Esophagus muscularis mucosa (tissue), 3 donors: ENCODE measurements around the gene GAL.

ENCODE experiments used
- POLR2A ChIP-seq: fragments of 450-650 bp; IDR thresholded peaks from one replicate; pipeline ENCODE4 v1.6.1; 2017; ENCODE audit warnings: antibody characterized with exemption, moderate library complexity, mild to moderate bottlenecking, low read depth
- POLR2AphosphoS5 ChIP-seq, 2 donors: sonication (generic); formaldehyde crosslinking; IDR thresholded peaks; one replicate each; pipeline ENCODE4 v1.6.1; 2017; ENCODE audit warnings: antibody characterized with exemption in 2 of 2
- TF ChIP-seq, protein P1 (sequence below), 3 experiments: fragments of 200-600 bp in 2 of 3; fragments of 450-650 bp in 1 of 3; sonication (generic) in 2 of 3; IDR thresholded peaks; one replicate each; pipeline ENCODE4 v1.5.1; 2017 to 2019; ENCODE audit warnings: antibody characterized with exemption in 3 of 3, mild to moderate bottlenecking in 2 of 3, moderate library complexity in 1 of 3

DNA sequence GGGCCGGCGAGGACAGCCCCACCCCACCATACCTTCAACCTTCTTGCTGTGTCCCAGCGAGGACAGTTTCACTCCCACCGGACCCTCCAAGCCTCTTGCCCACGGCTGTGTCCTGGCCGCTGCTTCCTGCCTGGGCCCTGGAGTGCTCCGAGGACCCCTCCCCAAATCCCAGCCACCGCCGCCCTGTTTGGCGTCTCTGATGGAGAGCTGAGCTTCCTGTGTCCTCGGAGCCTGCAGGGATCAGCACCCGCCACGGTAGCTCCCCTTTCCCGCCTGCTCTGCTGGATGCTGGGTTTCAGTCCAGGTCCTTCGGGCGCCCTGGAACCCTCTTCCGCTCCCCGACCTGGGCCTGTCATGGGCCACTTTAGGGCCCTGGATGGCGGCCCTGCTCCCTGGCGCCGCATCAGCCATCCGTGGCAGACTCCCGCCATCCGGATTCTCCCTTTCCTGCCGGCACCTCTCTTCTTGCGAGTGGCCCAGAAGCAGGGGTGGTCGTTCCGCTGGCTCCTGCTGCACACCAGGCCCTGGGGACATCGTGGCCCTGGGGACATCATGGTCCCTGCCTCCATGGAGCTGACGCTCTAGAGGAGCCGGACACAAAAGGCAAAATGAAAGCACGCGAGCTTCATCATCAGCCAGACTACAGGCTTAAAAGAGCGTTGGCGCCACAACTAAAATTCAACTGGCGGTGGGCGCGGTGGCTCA, 34.3 kb upstream of the GAL start:
- TF ChIP-seq POLR2AphosphoS5 (IDR thresholded peaks at IDR 0.05) = no peak
- TF ChIP-seq, protein P1, sequence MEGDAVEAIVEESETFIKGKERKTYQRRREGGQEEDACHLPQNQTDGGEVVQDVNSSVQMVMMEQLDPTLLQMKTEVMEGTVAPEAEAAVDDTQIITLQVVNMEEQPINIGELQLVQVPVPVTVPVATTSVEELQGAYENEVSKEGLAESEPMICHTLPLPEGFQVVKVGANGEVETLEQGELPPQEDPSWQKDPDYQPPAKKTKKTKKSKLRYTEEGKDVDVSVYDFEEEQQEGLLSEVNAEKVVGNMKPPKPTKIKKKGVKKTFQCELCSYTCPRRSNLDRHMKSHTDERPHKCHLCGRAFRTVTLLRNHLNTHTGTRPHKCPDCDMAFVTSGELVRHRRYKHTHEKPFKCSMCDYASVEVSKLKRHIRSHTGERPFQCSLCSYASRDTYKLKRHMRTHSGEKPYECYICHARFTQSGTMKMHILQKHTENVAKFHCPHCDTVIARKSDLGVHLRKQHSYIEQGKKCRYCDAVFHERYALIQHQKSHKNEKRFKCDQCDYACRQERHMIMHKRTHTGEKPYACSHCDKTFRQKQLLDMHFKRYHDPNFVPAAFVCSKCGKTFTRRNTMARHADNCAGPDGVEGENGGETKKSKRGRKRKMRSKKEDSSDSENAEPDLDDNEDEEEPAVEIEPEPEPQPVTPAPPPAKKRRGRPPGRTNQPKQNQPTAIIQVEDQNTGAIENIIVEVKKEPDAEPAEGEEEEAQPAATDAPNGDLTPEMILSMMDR (IDR thresholded peaks at IDR 0.05) = no peak
- TF ChIP-seq POLR2A = no peak
